Subcutaneous abdominal adipose tissue (tissue), 5 donors: ENCODE results near the gene ROBO1.

Experiments
- H3K27ac ChIP-seq: one replicate; pipeline ENCODE4 v1.7.0; 2013; ENCODE audit warnings: low read depth, mild to moderate bottlenecking, inconsistent platforms, low read length, moderate library complexity
- H3K27me3 ChIP-seq, 5 donors: one replicate each; pipeline ENCODE4 v1.7.0; 2013; ENCODE audit warnings: low read length in 5 of 5, inconsistent platforms in 1 of 5; ENCODE audit not compliant: control insufficient read depth in 5 of 5, insufficient read depth in 4 of 5
- H3K36me3 ChIP-seq, 5 donors: one replicate each; pipeline ENCODE4 v1.7.0; 2013; ENCODE audit warnings: low read length in 5 of 5; ENCODE audit not compliant: control insufficient read depth in 5 of 5, insufficient read depth in 5 of 5
- H3K4me1 ChIP-seq, 5 donors: one replicate each; pipeline ENCODE4 v1.7.0; 2013; ENCODE audit warnings: low read length in 5 of 5, mild to moderate bottlenecking in 3 of 5, moderate library complexity in 1 of 5; ENCODE audit not compliant: control insufficient read depth in 5 of 5, insufficient read depth in 5 of 5
- H3K4me3 ChIP-seq, 5 donors: one replicate each; pipeline ENCODE4 v1.7.0; 2013; ENCODE audit warnings: low read length in 5 of 5, low read depth in 1 of 5
- H3K9ac ChIP-seq, 5 donors: one replicate each; pipeline ENCODE4 v1.7.0; 2013; ENCODE audit warnings: low read length in 5 of 5, mild to moderate bottlenecking in 4 of 5, moderate library complexity in 3 of 5
- H3K9me3 ChIP-seq, 5 donors: one replicate each; pipeline ENCODE4 v1.7.0; 2013; ENCODE audit warnings: low read length in 5 of 5; ENCODE audit not compliant: control insufficient read depth in 5 of 5
- donor health status: healthy.
- donor health status: healthy.
- donor health status: healthy.
- donor health status: healthy.
- donor health status: healthy.

ROBO1 gene

GRCh38 chr3:78988324-78988723, 779.5 kb downstream of the ROBO1 start:
- Histone ChIP-seq H3K4me3 (no peak overlapping the region), H3K9me3 (peaks cover 0 to 15% (median 9%) of the 10 kb centered on the region in 5 donors)

GRCh38 chr3:78986416-78987101, 781.2 kb downstream of the ROBO1 start:
- Histone ChIP-seq H3K9me3 (peaks cover 0 to 6% (median 3%) of the 10 kb centered on the region in 5 donors), H3K27me3 (no peaks in the 10 kb centered on the region), H3K4me1 (peaks cover 0 to 15% (median 4%) of the 10 kb centered on the region in 5 donors), H3K9ac (no peak overlapping the region), H3K27ac (peak overlapping the region; percentile 60), H3K36me3 (no peaks in the 10 kb centered on the region), H3K4me3 (peak overlapping the region in 1 of 5 donors; percentile 34)

More at GRCh38 chr3:78988324-78988723, 779.5 kb downstream of the ROBO1 start:
- Histone ChIP-seq H3K36me3 (no peaks in the 10 kb centered on the region), H3K27ac (no peak overlapping the region), H3K9ac (no peak overlapping the region), H3K27me3 (no peaks in the 10 kb centered on the region), H3K4me1 (peaks cover 0 to 15% (median 4%) of the 10 kb centered on the region in 5 donors)

- no peaks in the 10 kb centered on the region for H3K27me3 ChIP-seq
- no peak overlapping the region for H3K4me3 ChIP-seq
- no peaks in the 10 kb centered on the region for H3K36me3 ChIP-seq
- H3K27ac ChIP-seq = peak overlapping the region; percentile 60
- H3K9ac ChIP-seq = no peak overlapping the region
- peaks cover 0 to 15% (median 4%) of the 10 kb centered on the region in 5 donors for H3K4me1 ChIP-seq
- H3K9me3 ChIP-seq = peaks cover 0 to under 1% (median 0%) of the 10 kb centered on the region in 5 donors
Measured at GRCh38 chr3:78985981-78986380, 781.8 kb downstream of the ROBO1 start.

- Histone ChIP-seq H3K27ac (no peak overlapping the region), H3K9ac (no peak overlapping the region), H3K36me3 (no peaks in the 10 kb centered on the region), H3K4me3 (no peak overlapping the region), H3K4me1 (peaks cover 0 to 2% (median 0%) of the 10 kb centered on the region in 5 donors), H3K9me3 (no peaks in the 10 kb centered on the region), H3K27me3 (no peaks in the 10 kb centered on the region)
Measured at GRCh38 chr3:78979028-78979427, 788.8 kb downstream of the ROBO1 start.

GRCh38 chr3:78978037-78978436, 789.8 kb downstream of the ROBO1 start:
- H3K4me1 ChIP-seq = peaks cover 0 to 6% (median 0%) of the 10 kb centered on the region in 5 donors
- H3K27me3 ChIP-seq = no peaks in the 10 kb centered on the region
- no peak overlapping the region for H3K4me3 ChIP-seq
- H3K9me3 ChIP-seq = no peaks in the 10 kb centered on the region
- no peak overlapping the region for H3K9ac ChIP-seq
- no peaks in the 10 kb centered on the region for H3K36me3 ChIP-seq
- H3K27ac ChIP-seq = no peak overlapping the region

GRCh38 chr3:78977073-78977472, 790.7 kb downstream of the ROBO1 start:
- Histone ChIP-seq H3K9me3 (no peaks in the 10 kb centered on the region), H3K27ac (no peak overlapping the region), H3K36me3 (no peaks in the 10 kb centered on the region), H3K27me3 (no peaks in the 10 kb centered on the region), H3K4me1 (peaks cover 0 to 6% (median 0%) of the 10 kb centered on the region in 5 donors), H3K4me3 (no peak overlapping the region), H3K9ac (no peak overlapping the region)

GRCh38 chr3:78976200-78976599, 791.6 kb downstream of the ROBO1 start:
- Histone ChIP-seq H3K4me3 (no peak overlapping the region), H3K27me3 (no peaks in the 10 kb centered on the region), H3K9me3 (no peaks in the 10 kb centered on the region), H3K27ac (no peak overlapping the region), H3K9ac (no peak overlapping the region), H3K4me1 (peaks cover 0 to 6% (median 0%) of the 10 kb centered on the region in 5 donors), H3K36me3 (no peaks in the 10 kb centered on the region)

- Histone ChIP-seq H3K9ac (peak overlapping the region in 1 of 5 donors; percentile 52), H3K9me3 (no peaks in the 10 kb centered on the region), H3K36me3 (no peaks in the 10 kb centered on the region), H3K4me3 (peak overlapping the region in 1 of 5 donors; percentile 26), H3K4me1 (peaks cover 0 to 6% (median 0%) of the 10 kb centered on the region in 5 donors), H3K27me3 (no peaks in the 10 kb centered on the region), H3K27ac (no peak overlapping the region)
Measured at GRCh38 chr3:78974181-78974790, 793.5 kb downstream of the ROBO1 start.

GRCh38 chr3:78972617-78973301, 795.0 kb downstream of the ROBO1 start:
- H3K4me3 ChIP-seq = no peak overlapping the region
- no peaks in the 10 kb centered on the region for H3K36me3 ChIP-seq
- H3K27ac ChIP-seq = no peak overlapping the region
- H3K4me1 ChIP-seq = peaks cover 0 to 9% (median 0%) of the 10 kb centered on the region in 5 donors
- H3K9me3 ChIP-seq = no peaks in the 10 kb centered on the region
- H3K27me3 ChIP-seq = no peaks in the 10 kb centered on the region
- H3K9ac ChIP-seq = no peak overlapping the region

- H3K9me3 ChIP-seq = no peaks in the 10 kb centered on the region
- H3K9ac ChIP-seq = no peak overlapping the region
Measured at GRCh38 chr3:78970656-78971055, 797.1 kb downstream of the ROBO1 start.

More at GRCh38 chr3:78970656-78971055, 797.1 kb downstream of the ROBO1 start:
- Histone ChIP-seq H3K4me3 (no peak overlapping the region), H3K36me3 (no peaks in the 10 kb centered on the region), H3K4me1 (peaks cover 0 to 9% (median 0%) of the 10 kb centered on the region in 5 donors), H3K27ac (no peak overlapping the region), H3K27me3 (no peaks in the 10 kb centered on the region)
